ENCODE measurements around the gene AMER3. TPM values are rescaled to one million over a fixed set of nuclear protein-coding genes. Genes with fewer than 3 reads are reported as not detected.

The AMER3 gene
- total and polyA plus RNA-seq, 2 experiments from 2014 or later = not detected

DNA sequence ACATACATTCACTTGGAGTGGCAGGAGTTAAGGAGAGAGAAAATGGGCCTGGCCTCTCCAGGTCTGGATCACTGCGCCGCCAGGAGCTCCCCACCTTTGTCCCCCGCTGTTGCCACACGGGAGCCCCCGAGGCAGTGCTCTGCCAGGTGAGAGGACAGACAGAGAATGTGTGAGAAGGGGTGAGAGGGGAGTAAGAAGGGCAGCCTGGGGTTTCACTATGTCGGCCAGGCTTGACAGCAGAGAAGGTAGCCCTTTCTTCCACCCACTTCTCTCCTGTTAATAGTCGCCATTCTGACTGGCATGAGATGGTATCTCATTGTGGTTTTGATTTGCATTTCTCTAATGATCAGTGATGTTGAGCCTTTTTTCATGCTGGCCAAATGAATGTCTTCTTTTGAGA lies 55.1 kb downstream of the AMER3 start:
- no peak for TF ChIP-seq EZH2 (IDR thresholded peaks at IDR 0.05; ENCODE audit: insufficient read depth, poor library complexity, severe bottlenecking)
- no peak for TF ChIP-seq EZH2phosphoT487 (IDR thresholded peaks at IDR 0.05; ENCODE audit: insufficient read depth, low read depth)
- Histone ChIP-seq H3K4me1 (ENCODE audit: insufficient read depth) (no peaks in the 10 kb centered on the region), H2AFZ (no peak overlapping the region), H3K27ac (no peak overlapping the region), H3K9me2 (ENCODE audit: insufficient read depth) (no peaks in the 10 kb centered on the region), H3K79me2 (ENCODE audit: insufficient read depth) (no peaks in the 10 kb centered on the region), H3K4me2 (ENCODE audit: unreplicated experiment) (no peak overlapping the region), H3K9ac (no peak overlapping the region), H3K36me3 (ENCODE audit: low read depth) (no peaks in the 10 kb centered on the region), H3F3A (ENCODE audit: insufficient read depth) (no peaks in the 10 kb centered on the region), H3K4me3 (no peak overlapping the region), H4K20me1 (ENCODE audit: insufficient read depth) (no peaks in the 10 kb centered on the region), H3K9me3 (ENCODE audit: low read depth) (no peaks in the 10 kb centered on the region), H3K27me3 (replicated peaks; ENCODE audit: insufficient read depth) (no peaks in the 10 kb centered on the region; the same call in 1 of the 2 replicates)
- in situ Hi-C loops (cut with MboI) = no loop called here
- no peak for DNase-seq
- WGBS, 2 experiments (ENCODE audit: low coverage in 1 of 2, low lambda C conversion rate in 2 of 2, missing lambda C conversion rate in 2 of 2) = 52 to 59% methylated on average over 7 of the region's 7 CpGs

DNA sequence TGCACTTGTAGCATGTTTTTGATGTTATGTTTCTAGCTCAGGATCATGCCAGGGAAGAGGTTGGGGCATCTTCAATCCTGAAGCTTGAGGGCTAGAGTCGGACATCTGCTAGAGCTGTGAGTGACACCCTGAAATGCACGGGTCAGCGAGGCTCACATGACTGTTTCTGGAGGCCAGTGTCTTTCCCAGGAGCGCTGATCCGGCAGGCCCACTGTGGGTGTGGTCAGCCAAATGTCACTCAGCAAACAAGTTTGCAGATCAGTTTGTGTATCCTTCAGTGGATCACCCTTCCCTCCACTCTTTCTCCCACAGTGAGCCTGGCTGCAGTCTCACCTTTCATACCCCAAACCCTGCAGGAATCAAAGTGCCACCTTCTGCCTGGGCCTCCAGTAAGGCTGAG lies 58.4 kb downstream of the AMER3 start:
- Histone ChIP-seq H3K79me2 (ENCODE audit: insufficient read depth) (no peaks in the 10 kb centered on the region), H3K9me2 (ENCODE audit: insufficient read depth) (no peaks in the 10 kb centered on the region), H3F3A (ENCODE audit: insufficient read depth) (no peaks in the 10 kb centered on the region), H3K4me2 (ENCODE audit: unreplicated experiment) (no peak overlapping the region), H3K9me3 (ENCODE audit: low read depth) (no peaks in the 10 kb centered on the region), H3K27ac (no peak overlapping the region), H3K9ac (no peak overlapping the region), H3K4me1 (ENCODE audit: insufficient read depth) (no peaks in the 10 kb centered on the region), H2AFZ (no peak overlapping the region), H4K20me1 (ENCODE audit: insufficient read depth) (no peaks in the 10 kb centered on the region), H3K4me3 (no peak overlapping the region), H3K27me3 (replicated peaks; ENCODE audit: insufficient read depth) (no peaks in the 10 kb centered on the region; the same call in 1 of the 2 replicates), H3K36me3 (ENCODE audit: low read depth) (no peaks in the 10 kb centered on the region)
- no peak for DNase-seq
- in situ Hi-C loops (cut with MboI) = no loop called here
- no peak for TF ChIP-seq EZH2phosphoT487 (IDR thresholded peaks at IDR 0.05; ENCODE audit: insufficient read depth, low read depth)
- no peak for TF ChIP-seq EZH2 (IDR thresholded peaks at IDR 0.05; ENCODE audit: insufficient read depth, poor library complexity, severe bottlenecking)
- 15 to 23% methylated on average over 5 of the region's 5 CpGs for WGBS, 2 experiments (ENCODE audit: low coverage in 1 of 2, low lambda C conversion rate in 2 of 2, missing lambda C conversion rate in 2 of 2)

DNA sequence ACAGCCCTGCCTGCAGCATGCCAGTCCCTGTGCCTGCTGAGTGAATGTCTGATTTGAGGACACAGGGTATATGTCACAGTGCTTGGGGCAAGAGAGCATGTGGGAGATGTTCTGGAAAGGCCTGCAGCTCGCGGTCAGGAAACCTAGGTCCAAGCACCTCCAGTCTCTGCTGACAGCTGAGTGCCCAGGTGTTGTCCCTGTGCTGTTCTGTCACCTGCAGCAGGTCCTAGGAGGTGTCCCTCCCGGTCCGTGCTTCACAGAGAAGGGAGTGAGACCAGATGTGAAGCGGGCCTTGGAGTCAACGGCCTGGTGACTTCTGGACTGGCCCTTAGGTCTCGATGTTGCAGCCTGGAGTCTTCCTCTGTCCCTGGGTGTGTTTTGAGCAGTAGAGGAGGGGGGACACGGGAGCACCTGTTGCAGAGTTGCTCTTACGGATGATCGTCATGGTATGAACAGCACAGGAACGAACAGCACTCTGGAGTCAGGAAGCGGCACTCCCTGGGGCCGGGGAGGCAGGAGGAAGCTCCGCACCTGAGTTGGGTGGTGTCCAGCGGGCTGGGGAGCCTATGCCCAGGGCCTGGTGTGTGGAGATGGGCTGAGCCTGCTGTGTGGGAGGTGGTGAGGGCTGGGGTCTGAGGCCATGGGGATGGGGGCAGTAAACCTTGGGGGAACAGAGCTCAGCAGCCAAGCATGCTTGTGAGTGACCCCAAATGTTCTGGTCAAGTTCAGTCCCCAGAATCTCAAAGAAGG lies 59.8 kb downstream of the AMER3 start:
- in situ Hi-C loops (cut with MboI) = no loop called here

More for the DNA sequence above, 59.8 kb downstream of the AMER3 start:
- Histone ChIP-seq H3K79me2 (ENCODE audit: insufficient read depth) (no peaks in the 10 kb centered on the region), H3F3A (ENCODE audit: insufficient read depth) (no peaks in the 10 kb centered on the region), H3K9me3 (ENCODE audit: low read depth) (no peaks in the 10 kb centered on the region), H3K4me1 (ENCODE audit: insufficient read depth) (no peaks in the 10 kb centered on the region), H2AFZ (no peak overlapping the region), H3K9ac (no peak overlapping the region), H4K20me1 (ENCODE audit: insufficient read depth) (no peaks in the 10 kb centered on the region), H3K27ac (no peak overlapping the region), H3K9me2 (ENCODE audit: insufficient read depth) (no peaks in the 10 kb centered on the region), H3K27me3 (replicated peaks; ENCODE audit: insufficient read depth) (peaks cover 5% of the 10 kb centered on the region; the same call in 1 of the 2 replicates), H3K4me3 (no peak overlapping the region), H3K4me2 (ENCODE audit: unreplicated experiment) (no peak overlapping the region), H3K36me3 (ENCODE audit: low read depth) (no peaks in the 10 kb centered on the region)
- TF ChIP-seq EZH2phosphoT487 (IDR thresholded peaks at IDR 0.05; ENCODE audit: insufficient read depth, low read depth) (no peak), EZH2 (IDR thresholded peaks at IDR 0.05; ENCODE audit: insufficient read depth, poor library complexity, severe bottlenecking) (no peak)
- 53 to 66% methylated on average over 15 of the region's 15 CpGs for WGBS, 2 experiments (ENCODE audit: low coverage in 1 of 2, low lambda C conversion rate in 2 of 2, missing lambda C conversion rate in 2 of 2)
- DNase-seq = no peak

Other genes with a start within 250 kb of the AMER3 start
- gene POTEI, start 246.2 kb upstream of the AMER3 start, total RNA-seq (2014; rRNA removed; shearing (Covaris generic)) = not detected in 2 replicates
- not detected in 2 replicates for gene POTEI, start 246.2 kb upstream of the AMER3 start, polyA plus RNA-seq (2016; fragmentation: Nextera tagmentation; extraction: Ambion mirVana)
- not detected in 2 replicates for gene CFC1B, start 234.3 kb upstream of the AMER3 start, total RNA-seq (2014; rRNA removed; shearing (Covaris generic))
- not detected in 2 replicates for gene CFC1B, start 234.3 kb upstream of the AMER3 start, polyA plus RNA-seq (2016; fragmentation: Nextera tagmentation; extraction: Ambion mirVana)
- gene CFC1, start 156.0 kb upstream of the AMER3 start, total RNA-seq (2014; rRNA removed; shearing (Covaris generic)) = not detected in 2 replicates
- gene CFC1, start 156.0 kb upstream of the AMER3 start, polyA plus RNA-seq (2016; fragmentation: Nextera tagmentation; extraction: Ambion mirVana) = not detected in 2 replicates
- gene POTEJ, start 144.1 kb upstream of the AMER3 start, total RNA-seq (2014; rRNA removed; shearing (Covaris generic)) = not detected in 2 replicates
- gene POTEJ, start 144.1 kb upstream of the AMER3 start, polyA plus RNA-seq (2016; fragmentation: Nextera tagmentation; extraction: Ambion mirVana) = not detected in 2 replicates
- gene GPR148, start 26.5 kb upstream of the AMER3 start, total RNA-seq (2014; rRNA removed; shearing (Covaris generic)) = not detected in 2 replicates
- not detected in 2 replicates for gene GPR148, start 26.5 kb upstream of the AMER3 start, polyA plus RNA-seq (2016; fragmentation: Nextera tagmentation; extraction: Ambion mirVana)
- gene ARHGEF4, start 81.4 kb downstream of the AMER3 start, total RNA-seq (2014; rRNA removed; shearing (Covaris generic)) = 12.0 and 26.0 TPM in 2 replicates
- gene ARHGEF4, start 81.4 kb downstream of the AMER3 start, polyA plus RNA-seq (2016; fragmentation: Nextera tagmentation; extraction: Ambion mirVana) = 7.4 and 9.6 TPM in 2 replicates